H1 (cell line): ENCODE measurements around the gene RP9. TPM values are rescaled to one million over a fixed set of nuclear protein-coding genes. Genes with fewer than 3 reads are reported as not detected.

Experiments
- CTCF ChIA-PET: fragments of 300-600 bp; sonication (Branson Sonifier 250); formaldehyde crosslinking; loops from one replicate; lab custom pipeline; 2021; ENCODE audit not compliant: partially characterized antibody; lab: Charles Lee
- POLR2A ChIA-PET: fragments of 300-600 bp; sonication (Branson Sonifier 250); formaldehyde crosslinking; loops from one replicate; lab custom pipeline; 2021; ENCODE audit warnings: inconsistent platforms; ENCODE audit not compliant: partially characterized antibody; lab: Charles Lee
- DNase-seq, 2 experiments: peaks; one replicate each; pipeline versions ENCODE4 v3.0.0 to v3.0.0-alpha.2; 2010 to 2022; ENCODE audit warnings: low spot score in 2 of 2, low read depth in 1 of 2, mixed read lengths in 1 of 2
- FAIRE-seq: peaks from 2 replicates; lab custom pipeline; 2011; peaks lifted over from hg19 to GRCh38; lab: Jason Lieb, UNC
- H2AFZ ChIP-seq: 2 replicates; pipeline ENCODE4 v1.8.1; 2012; ENCODE audit warnings: low read length, inconsistent platforms
- H2AK5ac ChIP-seq: 2 replicates; pipeline ENCODE4 v1.6.1; 2013; ENCODE audit warnings: low read depth, low read length
- H2BK120ac ChIP-seq: replicated peaks from 2 replicates; pipeline ENCODE3; 2013; ENCODE audit warnings: low read depth, low read length, inconsistent platforms
- H2BK12ac ChIP-seq: 2 replicates; pipeline ENCODE4 v1.6.1; 2013; ENCODE audit warnings: low read depth, low read length
- H2BK15ac ChIP-seq: 2 replicates; pipeline ENCODE4 v1.6.1; 2013; ENCODE audit warnings: low read length
- H2BK20ac ChIP-seq: 2 replicates; pipeline ENCODE4 v1.6.1; 2013; ENCODE audit warnings: low read length
- H2BK5ac ChIP-seq: 2 replicates; pipeline ENCODE4 v1.6.1; 2013; ENCODE audit warnings: low read depth, low read length
- H3K14ac ChIP-seq: 2 replicates; pipeline ENCODE4 v1.6.1; 2013; ENCODE audit warnings: inconsistent platforms; ENCODE audit not compliant: insufficient read length
- H3K18ac ChIP-seq: 2 replicates; pipeline ENCODE4 v1.6.1; 2013; ENCODE audit warnings: low read length; ENCODE audit errors: extremely low read depth
- H3K23ac ChIP-seq: 2 replicates; pipeline ENCODE4 v1.6.1; 2013; ENCODE audit warnings: inconsistent platforms; ENCODE audit not compliant: insufficient read length
- H3K23me2 ChIP-seq: 2 replicates; pipeline ENCODE4 v1.6.1; 2013; ENCODE audit warnings: low read depth, low read length
- H3K27ac ChIP-seq: 2 replicates; pipeline ENCODE4 v1.6.1; 2011; ENCODE audit warnings: low read depth, low read length, inconsistent platforms
- H3K27me3 ChIP-seq, 4 experiments: replicated peaks in 1 of 4; 1 replicate in 1 of 4; 2 replicates in 3 of 4; pipeline versions ENCODE4 v1.6.1 to v1.8.1; 2011 to 2013; ENCODE audit warnings: low read length in 3 of 4, mild to moderate bottlenecking in 3 of 4, inconsistent platforms in 2 of 4, mixed read lengths in 2 of 4, moderate library complexity in 1 of 4; ENCODE audit not compliant: control insufficient read depth in 3 of 4, insufficient read depth in 3 of 4; ENCODE audit errors: extremely low read depth in 1 of 4
- H3K36me3 ChIP-seq, 4 experiments: 2 replicates each; pipeline versions ENCODE4 v1.6.1 to v1.8.1; 2011 to 2013; ENCODE audit warnings: mild to moderate bottlenecking in 4 of 4, low read length in 3 of 4, moderate library complexity in 2 of 4, control low read depth in 1 of 4, inconsistent platforms in 1 of 4; ENCODE audit not compliant: insufficient read depth in 4 of 4, control insufficient read depth in 2 of 4
- H3K4ac ChIP-seq: replicated peaks from 2 replicates; pipeline ENCODE3; 2013; ENCODE audit warnings: low read length, low read depth, mixed read lengths, inconsistent platforms; ENCODE audit not compliant: insufficient read length
- H3K4me1 ChIP-seq, 4 experiments: replicated peaks in 1 of 4; 1 replicate in 1 of 4; 2 replicates in 3 of 4; pipeline versions ENCODE4 v1.6.1 to v1.8.1; 2011 to 2013; ENCODE audit warnings: low read length in 3 of 4, inconsistent platforms in 2 of 4, mixed read lengths in 1 of 4; ENCODE audit not compliant: insufficient read depth in 4 of 4, control insufficient read depth in 3 of 4
- H3K4me2 ChIP-seq, 2 experiments: 2 replicates each; pipeline versions ENCODE4 v1.6.1 to v1.8.1; 2011 to 2013; ENCODE audit warnings: low read depth in 2 of 2, low read length in 2 of 2, control low read depth in 1 of 2, inconsistent platforms in 1 of 2, mild to moderate bottlenecking in 1 of 2; ENCODE audit not compliant: insufficient read depth in 1 of 2
- H3K4me3 ChIP-seq, 4 experiments: fragments of 200-600, 300-600 bp in 1 of 4; sonication (generic), shearing (Covaris generic), sonication (Bioruptor Twin) in 1 of 4; 2 replicates each; pipeline versions ENCODE4 v1.5.1 to v1.8.1; 2011 to 2016; ENCODE audit warnings: low read length in 4 of 4, low read depth in 3 of 4, control low read depth in 2 of 4, inconsistent platforms in 2 of 4, mild to moderate bottlenecking in 2 of 4, mixed read lengths in 1 of 4, moderate library complexity in 1 of 4; ENCODE audit not compliant: insufficient read depth in 2 of 4; ENCODE audit errors: extremely low read depth in 1 of 4
- H3K56ac ChIP-seq: replicated peaks from 2 replicates; pipeline ENCODE3; 2013; ENCODE audit warnings: low read depth, mild to moderate bottlenecking, mixed read lengths, low read length, inconsistent platforms; ENCODE audit not compliant: insufficient read length
- H3K79me1 ChIP-seq: 2 replicates; pipeline ENCODE4 v1.6.1; 2013; ENCODE audit warnings: low read depth, low read length, control low read depth
- H3K79me2 ChIP-seq, 2 experiments: 2 replicates each; pipeline versions ENCODE4 v1.6.1 to v1.8.1; 2012 to 2013; ENCODE audit warnings: low read length in 2 of 2, mild to moderate bottlenecking in 2 of 2, inconsistent platforms in 1 of 2; ENCODE audit not compliant: insufficient read depth in 2 of 2, control insufficient read depth in 1 of 2
- H3K9ac ChIP-seq, 4 experiments: replicated peaks in 1 of 4; 1 replicate in 1 of 4; 2 replicates in 3 of 4; pipeline versions ENCODE4 v1.6.1 to v1.8.1; 2011 to 2013; ENCODE audit warnings: low read depth in 3 of 4, low read length in 3 of 4, control low read depth in 2 of 4, mild to moderate bottlenecking in 2 of 4, moderate library complexity in 2 of 4, inconsistent platforms in 1 of 4; ENCODE audit errors: extremely low read depth in 1 of 4
- H3K9me3 ChIP-seq, 2 experiments: 2 replicates each; pipeline versions ENCODE4 v1.6.1 to v1.8.1; 2012 to 2013; ENCODE audit warnings: mild to moderate bottlenecking in 2 of 2, moderate library complexity in 2 of 2, control low read depth in 1 of 2, inconsistent platforms in 1 of 2, low read depth in 1 of 2, low read length in 1 of 2, mixed read lengths in 1 of 2; ENCODE audit not compliant: insufficient read depth in 2 of 2
- H4K20me1 ChIP-seq, 2 experiments: replicated peaks in 1 of 2; 2 replicates each; pipeline versions ENCODE3 to v1.8.1; 2011 to 2013; ENCODE audit warnings: inconsistent platforms in 2 of 2, low read length in 2 of 2, mild to moderate bottlenecking in 1 of 2; ENCODE audit not compliant: insufficient read depth in 2 of 2, control insufficient read depth in 1 of 2
- H4K5ac ChIP-seq: 2 replicates; pipeline ENCODE4 v1.6.1; 2013; ENCODE audit warnings: low read length, low read depth, mixed read lengths, inconsistent platforms; ENCODE audit not compliant: insufficient read length
- H4K8ac ChIP-seq: 2 replicates; pipeline ENCODE4 v1.8.0; 2013; ENCODE audit warnings: mild to moderate bottlenecking, moderate library complexity, low read length, inconsistent platforms; ENCODE audit not compliant: insufficient read depth; ENCODE audit errors: extremely low read depth
- H4K91ac ChIP-seq: replicated peaks from 2 replicates; pipeline ENCODE3; 2013; ENCODE audit warnings: low read length, mixed read lengths, inconsistent platforms; ENCODE audit not compliant: insufficient read length
- ASH2L ChIP-seq: fragments of 200-600, 300-600 bp; sonication (generic); IDR thresholded peaks from one replicate; pipeline ENCODE4 v1.7.1; 2017; ENCODE audit warnings: low read length
- CTBP2 ChIP-seq: IDR thresholded peaks from 2 replicates; pipeline ENCODE4 v1.7.0; 2011; ENCODE audit warnings: borderline replicate concordance, mild to moderate bottlenecking, moderate library complexity, mixed read lengths, low read length; ENCODE audit not compliant: insufficient read depth, insufficient read length
- FOSL1 ChIP-seq: IDR thresholded peaks from 2 replicates; pipeline ENCODE4 v1.6.1; 2011; ENCODE audit warnings: mild to moderate bottlenecking, low read depth, low read length, moderate library complexity; ENCODE audit not compliant: insufficient read depth
- KDM4A ChIP-seq: IDR thresholded peaks from one replicate; pipeline ENCODE4 v1.7.1; 2012; ENCODE audit warnings: low read depth, mild to moderate bottlenecking, moderate library complexity, low read length, inconsistent platforms; ENCODE audit not compliant: severe bottlenecking
- MAFK ChIP-seq: IDR thresholded peaks from 2 replicates; pipeline ENCODE4 v1.6.1; 2012; ENCODE audit warnings: low read depth, mild to moderate bottlenecking, improper control_type of control experiment, low read length
- RAD21 ChIP-seq, 2 experiments: IDR thresholded peaks in 1 of 2; conservative IDR thresholded peaks in 1 of 2; 2 replicates each; pipeline ENCODE4 v1.6.1; 2011; ENCODE audit warnings: low read depth in 2 of 2, low read length in 2 of 2, improper control_type of control experiment in 1 of 2, inconsistent platforms in 1 of 2, mild to moderate bottlenecking in 1 of 2, moderate library complexity in 1 of 2
- RBBP5 ChIP-seq: IDR thresholded peaks from 2 replicates; pipeline ENCODE4 v1.7.1; 2012; ENCODE audit warnings: low read depth, mild to moderate bottlenecking, inconsistent platforms, low read length, moderate library complexity, borderline replicate concordance
- RFX5 ChIP-seq: IDR thresholded peaks from 2 replicates; pipeline ENCODE4 v1.6.1; 2011; ENCODE audit warnings: low read depth, low read length, improper control_type of control experiment, borderline replicate concordance
- TBP ChIP-seq: IDR thresholded peaks from 2 replicates; pipeline ENCODE4 v1.6.1; 2011; ENCODE audit warnings: low read depth, low read length, improper control_type of control experiment
- WGBS, 2 experiments: shearing (Covaris generic) in 1 of 2; methylation state at CpG; one replicate each; pipeline versions ENCODE4 v1.1.6 to v1.1.7; 2013 to 2015; ENCODE audit warnings: low lambda C conversion rate in 2 of 2, mixed read lengths in 2 of 2, inconsistent platforms in 1 of 2, low coverage in 1 of 2, missing lambda C conversion rate in 1 of 2; ENCODE audit not compliant: insufficient replicate concordance in 2 of 2, insufficient coverage in 1 of 2, insufficient read length in 1 of 2; ENCODE audit errors: extremely low coverage in 1 of 2, missing lambda C conversion rate in 1 of 2; 5-methylcytosine and 5-hydroxymethylcytosine counted together
- polyA plus RNA-seq, 7 experiments: library from polyadenylated mRNA; depleted of rRNA in 3 of 7; stranded (reverse) in 5 of 7; unstranded in 2 of 7; fragments of >200 nt in 5 of 7; fragments of 200-250 nt in 2 of 7; gene quantifications; 1 replicate in 5 of 7; 2 replicates in 1 of 7; 4 replicates in 1 of 7; pipeline versions ENCODE4 v1.2.1 to v1.2.3, GENCODE V29; 2011 to 2013; ENCODE audit warnings: missing spikeins in 2 of 7, mixed read lengths in 2 of 7
- total RNA-seq: library from RNA; stranded (reverse); fragmentation: NEBNext Ultra II Directional; extraction: Animal tissue kit (Norgen Biotek cat#: 25700); gene quantifications from 2 replicates; pipeline ENCODE4 v1.2.1, GENCODE V29; 2021
- TF ChIP-seq, protein P1 (sequence below): IDR thresholded peaks from 2 replicates; pipeline ENCODE4 v1.6.1; 2011; ENCODE audit warnings: low read depth, mild to moderate bottlenecking, low read length; ENCODE audit not compliant: insufficient read depth
- TF ChIP-seq, protein P2 (sequence below), 3 experiments: IDR thresholded peaks; 1 replicate in 2 of 3; 2 replicates in 1 of 3; pipeline versions ENCODE4 v1.5.1 to v1.6.1; 2011; ENCODE audit warnings: low read length in 3 of 3, mild to moderate bottlenecking in 3 of 3, inconsistent platforms in 2 of 3, low read depth in 1 of 3, moderate library complexity in 1 of 3; ENCODE audit not compliant: insufficient read depth in 1 of 3; ENCODE audit errors: control extremely low read depth in 1 of 3

The RP9 gene
- total and polyA plus RNA-seq, 2 of the 8 experiments (the other 6 are each of a cell fraction or from before 2014, with no cell fraction given) = 11.0 to 12.4 TPM

DNA sequence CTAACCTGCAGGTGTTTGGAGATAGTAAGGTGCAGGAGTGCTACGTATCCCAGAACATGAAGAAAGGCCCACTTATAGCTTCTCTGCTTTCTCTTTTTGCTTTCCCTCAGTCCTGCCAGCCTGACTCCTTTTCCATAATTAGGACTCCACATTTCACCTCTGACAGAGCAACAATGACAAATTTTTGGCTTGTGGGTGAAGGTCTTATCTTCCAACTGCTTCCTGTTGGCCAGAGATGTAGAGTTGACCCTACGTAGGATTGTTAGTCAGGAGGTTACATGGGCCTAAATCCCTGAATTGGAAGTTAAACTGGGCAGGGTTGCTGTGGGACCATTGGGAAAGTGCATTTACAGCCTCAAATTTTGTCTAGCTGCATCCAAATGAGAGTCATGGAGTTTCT, 21.3 kb downstream of the RP9 start:
- Histone ChIP-seq H3K4me2 (no peak overlapping the region), H3K79me1 (no peaks in the 10 kb centered on the region), H4K20me1 (no peaks in the 10 kb centered on the region), H3K9ac (no peak overlapping the region), H3K23me2 (no peaks in the 10 kb centered on the region), H4K91ac (no peak overlapping the region), H2AFZ (no peak overlapping the region), H3K4ac (no peak overlapping the region), H3K18ac (no peak overlapping the region), H2BK5ac (no peak overlapping the region), H3K4me1 (no peaks in the 10 kb centered on the region), H4K5ac (no peak overlapping the region), H2BK20ac (no peak overlapping the region), H3K23ac (no peak overlapping the region), H3K27me3 (no peaks in the 10 kb centered on the region), H3K27ac (no peak overlapping the region), H2AK5ac (no peak overlapping the region), H3K36me3 (no peaks in the 10 kb centered on the region), H3K4me3 (no peak overlapping the region), H2BK120ac (no peak overlapping the region), H3K14ac (no peak overlapping the region), H4K8ac (no peak overlapping the region), H3K56ac (no peak overlapping the region), H2BK12ac (no peak overlapping the region), H3K9me3 (no peaks in the 10 kb centered on the region), H2BK15ac (no peak overlapping the region), H3K79me2 (no peaks in the 10 kb centered on the region)
- CTCF ChIA-PET = no interaction called here
- POLR2A ChIA-PET = no interaction called here
- 90% methylated on average over 2 of the region's 2 CpGs; no CpG with 5 or more reads in 1 of the 2 experiments for WGBS, 2 experiments
- FAIRE-seq (no peak), DNase-seq (no peak)
- TF ChIP-seq CTBP2 (no peak), RBBP5 (no peak), RAD21 (IDR thresholded peaks at IDR 0.05 in 1 of 2, conservative IDR thresholded peaks at IDR 0.05 in 1 of 2; ENCODE audit: low read depth in 2 of 2, low read length in 2 of 2) (no peak), TBP (no peak), RFX5 (no peak), ASH2L (no peak), MAFK (no peak), FOSL1 (no peak), KDM4A (no peak)
- TF ChIP-seq, protein P1, sequence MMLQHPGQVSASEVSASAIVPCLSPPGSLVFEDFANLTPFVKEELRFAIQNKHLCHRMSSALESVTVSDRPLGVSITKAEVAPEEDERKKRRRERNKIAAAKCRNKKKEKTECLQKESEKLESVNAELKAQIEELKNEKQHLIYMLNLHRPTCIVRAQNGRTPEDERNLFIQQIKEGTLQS = no peak
- TF ChIP-seq, protein P2, sequence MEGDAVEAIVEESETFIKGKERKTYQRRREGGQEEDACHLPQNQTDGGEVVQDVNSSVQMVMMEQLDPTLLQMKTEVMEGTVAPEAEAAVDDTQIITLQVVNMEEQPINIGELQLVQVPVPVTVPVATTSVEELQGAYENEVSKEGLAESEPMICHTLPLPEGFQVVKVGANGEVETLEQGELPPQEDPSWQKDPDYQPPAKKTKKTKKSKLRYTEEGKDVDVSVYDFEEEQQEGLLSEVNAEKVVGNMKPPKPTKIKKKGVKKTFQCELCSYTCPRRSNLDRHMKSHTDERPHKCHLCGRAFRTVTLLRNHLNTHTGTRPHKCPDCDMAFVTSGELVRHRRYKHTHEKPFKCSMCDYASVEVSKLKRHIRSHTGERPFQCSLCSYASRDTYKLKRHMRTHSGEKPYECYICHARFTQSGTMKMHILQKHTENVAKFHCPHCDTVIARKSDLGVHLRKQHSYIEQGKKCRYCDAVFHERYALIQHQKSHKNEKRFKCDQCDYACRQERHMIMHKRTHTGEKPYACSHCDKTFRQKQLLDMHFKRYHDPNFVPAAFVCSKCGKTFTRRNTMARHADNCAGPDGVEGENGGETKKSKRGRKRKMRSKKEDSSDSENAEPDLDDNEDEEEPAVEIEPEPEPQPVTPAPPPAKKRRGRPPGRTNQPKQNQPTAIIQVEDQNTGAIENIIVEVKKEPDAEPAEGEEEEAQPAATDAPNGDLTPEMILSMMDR (IDR thresholded peaks at IDR 0.05; ENCODE audit: control extremely low read depth in 1 of 3, insufficient read depth in 1 of 3, low read depth in 1 of 3, low read length in 3 of 3) = no peak
